SK-N-SH (cell line): ENCODE data around the gene MISP3. TPM values are rescaled to one million over a fixed set of nuclear protein-coding genes. Genes with fewer than 3 reads are reported as not detected.

Experiments used
- CTCF ChIA-PET: fragments of 300-600, 350-600 bp; formaldehyde crosslinking; extraction: SDS; loops from one replicate; lab custom pipeline; 2021; lab: Yijun Ruan, JAX
- POLR2A ChIA-PET: fragments of 350-600 bp; sonication (Branson Sonifier 250); formaldehyde crosslinking; extraction: SDS; loops from one replicate; lab custom pipeline; 2020; ENCODE audit warnings: antibody characterized with exemption, inconsistent platforms; lab: Yijun Ruan, JAX
- DNase-seq: peaks from one replicate; pipeline ENCODE4 v3.0.0; 2012
- H2AFZ ChIP-seq: fragments of 200-600 bp; sonication (generic); 2 replicates; pipeline ENCODE4 v1.8.1; 2016; ENCODE audit warnings: antibody characterized with exemption, mild to moderate bottlenecking, low read depth
- H3F3A ChIP-seq: fragments of 200-600 bp; sonication (generic); replicated peaks from 2 replicates; pipeline ENCODE3; 2016; ENCODE audit warnings: antibody characterized with exemption, mild to moderate bottlenecking; ENCODE audit not compliant: insufficient read depth
- H3K27ac ChIP-seq, 2 experiments: fragments of 200-500 bp in 1 of 2; fragments of 200-600 bp in 1 of 2; sonication (Bioruptor generic) in 1 of 2; sonication (generic), shearing (Covaris generic) in 1 of 2; 2 replicates each; pipeline versions ENCODE4 v1.5.1 to v1.6.1; 2014 to 2016; ENCODE audit warnings: low read depth in 2 of 2, inconsistent platforms in 1 of 2, low read length in 1 of 2, mild to moderate bottlenecking in 1 of 2, mixed read lengths in 1 of 2
- H3K27me3 ChIP-seq: fragments of 200-600 bp; sonication (generic), shearing (Covaris generic); 2 replicates; pipeline ENCODE4 v1.6.1; 2016; ENCODE audit warnings: mixed run types; ENCODE audit not compliant: insufficient read depth
- H3K36me3 ChIP-seq, 2 experiments: fragments of 200-500 bp in 1 of 2; fragments of 200-600 bp in 1 of 2; sonication (Bioruptor generic) in 1 of 2; sonication (generic) in 1 of 2; replicated peaks in 1 of 2; 2 replicates each; pipeline versions ENCODE3 to v1.5.1; 2014 to 2016; ENCODE audit warnings: low read length in 1 of 2, mild to moderate bottlenecking in 1 of 2; ENCODE audit not compliant: insufficient read depth in 2 of 2, control insufficient read depth in 1 of 2
- H3K4me1 ChIP-seq, 2 experiments: fragments of 200-500 bp in 1 of 2; fragments of 200-600 bp in 1 of 2; sonication (Bioruptor generic) in 1 of 2; sonication (generic), shearing (Covaris generic) in 1 of 2; 2 replicates each; pipeline versions ENCODE4 v1.5.1 to v1.6.1; 2014 to 2016; ENCODE audit warnings: low read depth in 1 of 2, low read length in 1 of 2, mixed run types in 1 of 2; ENCODE audit not compliant: insufficient read depth in 2 of 2, control insufficient read depth in 1 of 2
- H3K4me2 ChIP-seq: fragments of 200-600 bp; sonication (generic), shearing (Covaris generic); 2 replicates; pipeline ENCODE4 v1.6.1; 2017; ENCODE audit warnings: mixed run types
- H3K4me3 ChIP-seq, 2 experiments: fragments of 200-500 bp in 1 of 2; fragments of 200-600 bp in 1 of 2; sonication (Bioruptor generic) in 1 of 2; sonication (generic), shearing (Covaris generic) in 1 of 2; 2 replicates each; pipeline versions ENCODE4 v1.5.1 to v1.8.1; 2014 to 2016; ENCODE audit warnings: low read depth in 2 of 2, inconsistent platforms in 1 of 2, low read length in 1 of 2, mild to moderate bottlenecking in 1 of 2, mixed read lengths in 1 of 2, moderate library complexity in 1 of 2
- H3K79me2 ChIP-seq: fragments of 200-600 bp; sonication (generic); 2 replicates; pipeline ENCODE4 v1.8.1; 2017; ENCODE audit warnings: mild to moderate bottlenecking; ENCODE audit not compliant: insufficient read depth
- H3K9ac ChIP-seq: fragments of 200-600 bp; sonication (generic); 2 replicates; pipeline ENCODE4 v1.6.1; 2017; ENCODE audit warnings: mixed run types
- H3K9me2 ChIP-seq: fragments of 200-600 bp; sonication (generic); 2 replicates; pipeline ENCODE4 v1.6.1; 2017; ENCODE audit warnings: mixed run types
- H3K9me3 ChIP-seq: fragments of 200-600 bp; sonication (generic); 2 replicates; pipeline ENCODE4 v1.6.1; 2017; ENCODE audit warnings: mixed run types, mild to moderate bottlenecking, moderate library complexity
- H4K20me1 ChIP-seq: fragments of 200-600 bp; sonication (generic); 2 replicates; pipeline ENCODE4 v1.6.1; 2017; ENCODE audit warnings: mild to moderate bottlenecking, mixed run types; ENCODE audit not compliant: insufficient read depth
- CTCF ChIP-seq: fragments of 200-600 bp; sonication (generic); IDR thresholded peaks from 2 replicates; pipeline ENCODE4 v1.6.1; 2017; ENCODE audit warnings: antibody characterized with exemption, mild to moderate bottlenecking, moderate library complexity
- EP300 ChIP-seq, 2 experiments: IDR thresholded peaks; 2 replicates each; pipeline versions ENCODE4 v1.4.0 to v1.6.1; 2012; ENCODE audit warnings: borderline replicate concordance in 1 of 2, low read depth in 1 of 2, low read length in 1 of 2
- EZH2phosphoT487 ChIP-seq: fragments of 200-600 bp; sonication (generic); IDR thresholded peaks from 2 replicates; pipeline ENCODE4 v1.6.1; 2017; ENCODE audit warnings: low read depth, mixed run types, mild to moderate bottlenecking, antibody characterized with exemption, moderate library complexity, borderline replicate concordance
- FOSL2 ChIP-seq: IDR thresholded peaks from 2 replicates; pipeline ENCODE4 v1.4.0; 2012; ENCODE audit warnings: low read depth, mild to moderate bottlenecking, moderate library complexity, borderline replicate concordance
- FOXJ3 ChIP-seq: sonication (generic); formaldehyde crosslinking; IDR thresholded peaks from 2 replicates; pipeline ENCODE4 v1.5.1; 2020; ENCODE audit warnings: mild to moderate bottlenecking, missing genetic modification reagents
- GATA2 ChIP-seq: sonication (generic); formaldehyde crosslinking; IDR thresholded peaks from 2 replicates; pipeline ENCODE4 v1.5.0; 2020; ENCODE audit warnings: mild to moderate bottlenecking, missing genetic modification reagents
- IRF3 ChIP-seq: fragments of 150-350 bp; IDR thresholded peaks from 2 replicates; pipeline ENCODE4 v1.6.1; 2016; ENCODE audit warnings: mild to moderate bottlenecking, low read depth, low read length
- MXI1 ChIP-seq: IDR thresholded peaks from 2 replicates; pipeline ENCODE4 v1.6.1; 2012; ENCODE audit warnings: mild to moderate bottlenecking, low read depth, low read length, improper control_type of control experiment
- NRF1 ChIP-seq: IDR thresholded peaks from 2 replicates; pipeline ENCODE4 v1.6.1; 2012; ENCODE audit warnings: low read depth, mild to moderate bottlenecking, low read length
- PBX3 ChIP-seq: IDR thresholded peaks from 2 replicates; pipeline ENCODE4; 2012
- RAD21 ChIP-seq: IDR thresholded peaks from 2 replicates; pipeline ENCODE4 v1.6.1; 2012; ENCODE audit warnings: mild to moderate bottlenecking, low read length
- REST ChIP-seq: IDR thresholded peaks from 2 replicates; pipeline ENCODE4 v1.6.1; 2012; ENCODE audit warnings: mild to moderate bottlenecking, low read depth, low read length, moderate library complexity
- TCF12 ChIP-seq: IDR thresholded peaks from 2 replicates; pipeline ENCODE4 v1.4.0; 2012
- TEAD4 ChIP-seq: IDR thresholded peaks from 2 replicates; pipeline ENCODE4 v1.4.0; 2012; ENCODE audit warnings: mild to moderate bottlenecking, borderline replicate concordance; ENCODE audit not compliant: insufficient read depth
- WGBS: methylation state at CpG from one replicate; pipeline ENCODE4 v1.1.6; 2017; ENCODE audit warnings: low lambda C conversion rate; 5-methylcytosine and 5-hydroxymethylcytosine counted together
- polyA plus RNA-seq, 3 experiments: library from polyadenylated mRNA; depleted of rRNA; stranded (reverse); fragments of >200 nt; gene quantifications; 2 replicates each; pipeline ENCODE4 v1.2.3, GENCODE V29; 2012

The MISP3 gene
- polyA plus RNA-seq, 1 of the 3 experiments (the other 2 are of a cell fraction), result 2.6 TPM

DNA sequence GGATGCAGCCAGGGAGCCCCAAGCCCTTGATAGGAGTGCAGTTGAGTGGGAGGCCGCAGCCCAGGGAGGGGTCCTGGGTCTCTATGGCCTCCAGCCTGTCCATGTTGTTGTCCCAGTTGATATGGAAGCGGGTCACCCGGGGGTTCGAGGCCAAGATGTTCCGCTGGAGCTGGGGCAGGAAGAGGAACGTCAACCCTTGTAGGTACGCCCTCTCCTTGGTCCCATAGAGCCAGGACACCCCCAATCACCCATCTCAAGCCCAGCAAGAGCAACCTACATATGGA is 47.9 kb downstream of the MISP3 start:
- Histone ChIP-seq H3K9me3 (no peaks in the 10 kb centered on the region), H3K9ac (no peak overlapping the region), H3K4me2 (no peak overlapping the region), H3K4me3 (no peak overlapping the region), H3K27me3 (no peaks in the 10 kb centered on the region), H3F3A (peaks cover 15% of the 10 kb centered on the region), H3K4me1 (peaks cover 15 to 36% of the 10 kb centered on the region in 2 experiments), H3K9me2 (no peaks in the 10 kb centered on the region), H3K27ac (peak overlapping the region in 1 of 2 experiments; percentile 98; a peak in 1 of 4 replicates), H3K36me3 (peaks cover 0 to 2% of the 10 kb centered on the region in 2 experiments), H2AFZ (no peak overlapping the region), H4K20me1 (no peaks in the 10 kb centered on the region), H3K79me2 (peaks cover 18% of the 10 kb centered on the region)
- DNase-seq, result no peak
- TF ChIP-seq CTCF (no peak), FOXJ3 (CRISPR knock-in tag) (no peak), EP300 (IDR thresholded peaks at IDR 0.05; ENCODE audit: borderline replicate concordance in 1 of 2, low read depth in 1 of 2, low read length in 1 of 2) (no peak), IRF3 (no peak), PBX3 (no peak), REST (no peak), GATA2 (no peak), TEAD4 (no peak), FOSL2 (no peak), RAD21 (no peak), TCF12 (no peak), EZH2phosphoT487 (no peak), NRF1 (no peak), MXI1 (no peak)
- 83% methylated on average over 2 of the region's 7 CpGs for WGBS
- ChIA-PET POLR2A (no interaction called here), CTCF (interaction anchor here (3.7 kb wide), 1 partner anchor 16 kb away, joined by 22 read pairs; the partner anchor contains the start of gene ASF1B)
